Endometrium (tissue), 2 donors: ENCODE data around the gene NMRAL1.

Experiments used
- FAIRE-seq: peaks from 2 replicates; lab custom pipeline; 2012; peaks lifted over from hg19 to GRCh38; lab: Jason Lieb, UNC
- donor health status: control.
- donor health status: control.

NMRAL1 gene

DNA sequence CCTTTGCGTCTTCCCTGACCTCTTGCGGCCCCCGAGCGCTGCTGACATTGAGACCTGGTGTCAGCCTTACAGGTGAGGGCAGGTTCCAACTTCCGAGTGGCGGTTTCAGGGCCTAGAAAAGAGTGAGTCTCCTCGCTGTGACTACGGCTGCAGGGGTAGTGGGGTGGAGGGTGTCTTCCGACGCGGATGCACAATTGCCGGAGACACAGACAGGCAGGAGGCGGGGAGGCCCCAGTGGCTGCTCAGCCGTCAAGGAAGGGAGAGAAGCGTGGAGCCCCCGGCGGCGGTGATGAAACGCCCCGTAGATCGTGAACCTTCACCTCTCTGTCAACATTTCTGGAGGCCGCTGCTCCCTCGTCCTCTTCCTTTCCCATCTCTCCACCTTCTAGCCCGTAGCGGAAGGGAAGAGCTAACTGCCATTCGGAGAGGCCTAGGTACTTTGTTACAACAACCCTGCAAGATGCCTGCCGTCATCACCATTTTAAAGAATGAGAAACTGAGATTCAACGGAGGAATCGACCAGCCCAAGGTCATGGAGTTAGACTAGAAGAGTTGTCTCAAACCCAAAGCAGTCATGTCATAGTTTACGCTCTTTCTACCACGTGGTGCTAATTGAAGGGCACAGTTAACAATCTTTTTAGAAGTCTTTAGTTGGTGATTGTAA is 48.3 kb downstream of the NMRAL1 start:
- no peak for FAIRE-seq

DNA sequence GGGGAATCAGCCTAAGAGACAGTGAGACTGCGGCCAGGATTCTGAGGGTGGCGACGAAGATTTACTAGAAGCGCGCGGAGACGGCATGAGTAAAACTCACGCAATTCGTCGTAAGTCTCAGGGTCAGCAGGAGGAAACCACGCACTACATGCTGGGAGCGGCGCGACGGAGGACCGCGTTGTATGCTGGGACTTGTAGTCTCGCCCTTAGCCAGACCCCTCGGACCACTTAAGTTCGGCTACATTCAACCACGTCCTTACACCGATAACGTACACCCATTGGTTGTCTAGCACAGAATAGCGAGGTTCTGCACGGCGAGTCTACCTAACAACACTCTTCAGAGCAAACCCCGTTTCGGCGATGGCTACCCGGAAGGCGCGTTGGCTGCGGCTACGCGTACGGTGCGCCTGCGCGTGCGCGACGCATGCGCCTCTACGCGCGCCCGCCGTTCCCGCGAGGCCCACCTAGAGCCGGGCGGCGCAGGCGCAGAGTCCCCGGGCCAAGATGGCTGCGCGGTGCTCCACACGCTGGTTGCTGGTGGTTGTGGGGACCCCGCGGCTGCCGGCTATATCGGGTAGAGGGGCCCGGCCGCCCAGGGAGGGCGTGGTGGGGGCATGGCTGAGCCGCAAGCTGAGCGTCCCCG is 48.9 kb downstream of the NMRAL1 start, which contains the start of gene DNAJA3:
DNAJA3 (plus strand) TSS at position 491 of the 643 bp plus-strand sequence; CDS start at position 505, 14 bp downstream.
- FAIRE-seq, result no peak

DNA sequence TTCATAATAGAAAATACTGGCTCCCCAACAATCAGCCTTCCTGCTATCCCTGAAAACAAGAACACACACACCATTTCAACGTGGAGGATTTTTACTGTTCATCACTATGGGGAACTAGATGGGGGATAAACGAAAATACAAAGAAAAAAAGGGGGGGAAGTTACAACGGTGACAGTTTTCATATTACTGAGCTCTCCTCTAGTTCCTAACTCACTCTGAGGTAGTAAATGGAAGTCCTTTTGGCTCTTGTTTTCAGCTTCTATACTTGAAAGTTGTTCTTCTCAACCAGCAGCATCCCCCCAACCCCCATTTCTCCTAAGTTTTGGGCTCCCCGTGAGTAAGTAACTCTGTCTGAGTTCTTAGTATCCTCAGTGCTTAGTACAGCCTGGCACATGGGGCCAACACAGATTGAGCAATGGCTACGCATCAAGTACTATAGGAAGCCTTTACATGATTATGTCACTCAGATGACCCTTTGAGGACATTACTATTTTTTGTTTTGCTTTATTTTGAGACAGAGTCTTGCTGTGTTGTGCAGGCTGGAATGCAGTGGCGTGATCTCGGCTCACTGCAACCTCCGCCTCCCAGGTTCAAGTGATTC is 53.8 kb downstream of the NMRAL1 start:
- FAIRE-seq, result no peak

DNA sequence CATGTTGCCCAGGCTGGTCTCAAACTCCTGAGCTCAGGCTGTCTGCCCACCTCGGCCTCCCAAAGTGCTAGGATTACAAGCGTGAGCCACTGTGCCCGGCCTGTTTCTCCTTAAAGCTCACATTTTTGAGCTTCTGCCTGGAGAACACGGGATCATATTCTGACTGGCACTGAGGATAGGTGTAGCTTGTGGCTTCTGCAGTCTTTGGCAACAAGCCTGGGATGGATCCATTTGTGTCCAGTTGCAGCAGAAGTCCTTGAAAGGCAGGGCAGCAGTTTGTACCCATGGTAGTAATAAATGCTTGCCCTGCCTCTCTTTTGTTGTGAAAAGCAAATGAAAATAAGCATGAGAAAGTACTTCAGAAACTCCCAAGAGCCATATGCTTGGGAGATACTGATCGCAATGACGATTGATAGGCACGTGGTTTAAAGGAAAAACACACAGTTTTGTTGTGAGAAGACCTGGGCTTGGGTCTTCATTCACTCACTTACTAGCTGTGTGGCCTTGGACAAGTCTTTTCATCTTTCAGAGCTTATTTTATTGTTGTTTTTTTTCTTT is 54.9 kb downstream of the NMRAL1 start:
- no peak for FAIRE-seq

DNA sequence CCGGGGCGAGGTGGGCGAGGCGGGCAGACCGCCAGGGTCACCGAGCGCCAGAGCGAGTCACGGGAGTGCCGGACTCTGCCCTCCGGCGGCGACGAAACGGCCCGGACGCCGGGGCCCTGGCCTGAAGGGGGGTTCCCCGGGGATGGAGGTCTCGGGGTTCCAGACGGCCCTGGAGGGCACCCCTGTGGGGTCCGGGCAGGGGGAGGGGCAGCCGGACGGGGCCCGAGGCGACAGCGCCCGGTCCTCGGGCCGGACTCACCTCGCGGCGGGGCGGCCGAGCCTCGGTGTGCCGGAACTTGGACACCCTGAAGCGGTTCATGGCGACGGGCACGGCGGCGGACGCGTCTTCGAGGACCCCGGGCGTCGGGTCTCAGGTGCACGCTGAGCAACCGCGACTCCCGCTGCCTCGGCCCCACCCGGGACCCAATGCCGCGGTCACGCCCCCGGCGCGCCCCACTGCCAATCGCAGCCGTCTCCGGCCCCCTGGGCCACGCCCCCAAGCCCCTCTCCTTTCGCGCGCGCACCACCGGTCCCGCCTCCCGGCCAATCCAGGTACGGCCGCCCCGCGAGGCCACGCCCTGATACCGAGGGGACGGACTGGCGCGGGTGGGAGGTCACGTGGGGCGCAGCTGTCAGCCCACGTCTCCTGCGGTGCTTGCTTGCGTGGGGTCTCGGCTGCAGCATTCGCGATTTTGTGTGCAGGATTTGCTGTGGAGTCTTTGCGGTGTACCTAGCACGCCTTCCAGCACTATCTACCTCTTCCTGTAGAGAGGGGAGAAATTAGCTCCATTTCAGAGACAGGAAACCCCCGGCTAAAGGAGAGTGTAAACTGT is 58.0 kb downstream of the NMRAL1 start, which contains the start of gene CORO7:
CORO7 (minus strand) TSS at position 397 of the 833 bp plus-strand sequence; CDS start at position 319, 78 bp downstream.
- FAIRE-seq, result no peak

DNA sequence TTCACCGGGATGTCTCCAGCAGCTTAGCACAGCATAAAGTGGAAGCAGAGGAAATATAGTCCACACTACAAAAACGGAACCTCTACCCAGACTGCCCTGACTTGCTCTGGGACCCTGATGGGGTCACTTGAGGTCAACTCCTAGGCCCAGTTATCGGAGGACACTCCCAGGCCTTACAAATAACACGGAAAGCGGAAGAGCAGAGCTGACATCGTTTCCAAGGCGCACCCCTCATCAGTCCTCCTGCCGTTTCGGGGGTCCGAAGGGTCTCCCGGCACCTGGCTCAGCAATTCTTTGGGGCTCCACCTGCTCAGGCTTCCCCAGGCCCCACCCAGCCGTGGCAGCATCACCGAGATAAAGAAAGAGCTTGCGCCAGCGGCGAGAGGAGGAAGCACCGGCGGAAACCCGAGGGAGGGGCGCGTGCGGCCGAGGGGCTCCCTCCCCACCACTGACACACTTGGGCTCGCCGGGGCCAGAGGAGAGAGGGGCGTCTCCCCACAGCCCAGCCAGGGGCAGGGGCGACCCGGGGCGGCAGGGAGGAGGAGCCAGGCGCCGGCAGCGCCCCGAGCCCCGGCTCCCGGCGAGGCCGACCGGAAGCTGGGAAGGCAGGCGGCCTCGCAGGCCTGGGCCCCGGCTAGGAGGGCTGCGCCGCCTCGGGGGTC is 58.8 kb downstream of the NMRAL1 start:
- no peak for FAIRE-seq

DNA sequence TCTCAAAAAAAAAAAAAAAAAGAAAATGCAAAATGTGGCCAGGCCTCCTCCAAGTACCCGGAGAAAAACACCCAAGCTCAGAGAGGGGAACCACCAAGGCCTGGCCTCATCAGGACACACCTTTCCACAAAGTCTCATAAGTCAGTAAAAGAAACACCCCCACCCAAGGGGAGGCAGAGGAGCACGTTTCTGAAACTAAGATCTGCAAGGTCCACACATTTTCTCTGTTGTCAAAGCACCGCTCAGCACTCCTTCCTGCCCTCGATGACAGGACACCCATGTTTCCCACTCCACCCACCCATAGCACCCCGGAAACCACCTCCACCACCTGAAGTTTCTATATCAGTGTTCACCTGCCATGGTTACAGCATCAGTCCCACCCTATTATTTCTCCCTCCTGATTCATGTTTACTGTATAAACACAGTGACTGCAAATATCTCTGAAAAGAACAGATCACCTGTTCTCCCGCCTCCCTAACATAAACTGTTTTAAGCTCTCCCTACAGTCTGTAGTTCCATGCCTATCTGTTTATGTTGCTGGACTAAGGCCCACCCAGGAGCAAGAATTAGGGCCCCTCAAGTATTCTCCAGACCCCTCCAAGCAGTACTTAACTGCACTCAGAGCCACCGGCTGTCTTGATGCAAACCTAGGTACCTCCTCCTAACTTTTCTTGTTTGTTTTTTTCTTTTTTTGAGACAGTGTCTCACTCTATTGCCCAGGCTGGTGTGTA is 60.1 kb downstream of the NMRAL1 start:
- no peak for FAIRE-seq

DNA sequence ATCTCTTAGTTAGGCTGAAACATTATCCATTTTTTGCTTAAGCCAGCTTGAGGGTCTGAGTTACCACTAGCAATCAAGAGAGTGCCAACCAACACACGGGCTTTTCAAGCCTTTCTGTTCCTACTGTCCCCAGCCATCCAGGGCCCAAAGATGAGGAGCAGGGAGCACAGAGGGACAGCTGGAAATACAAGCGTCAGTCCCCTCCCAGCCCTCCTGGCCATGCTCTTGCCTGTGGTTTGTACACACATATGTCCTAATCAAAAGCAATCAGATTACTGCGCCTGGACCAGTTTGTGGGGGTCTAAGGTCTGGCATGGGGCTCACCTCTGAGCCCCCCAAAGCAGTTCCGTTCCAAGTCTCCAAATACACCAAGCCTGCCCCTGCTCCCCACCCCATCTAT is 61.6 kb downstream of the NMRAL1 start:
- FAIRE-seq, result no peak

DNA sequence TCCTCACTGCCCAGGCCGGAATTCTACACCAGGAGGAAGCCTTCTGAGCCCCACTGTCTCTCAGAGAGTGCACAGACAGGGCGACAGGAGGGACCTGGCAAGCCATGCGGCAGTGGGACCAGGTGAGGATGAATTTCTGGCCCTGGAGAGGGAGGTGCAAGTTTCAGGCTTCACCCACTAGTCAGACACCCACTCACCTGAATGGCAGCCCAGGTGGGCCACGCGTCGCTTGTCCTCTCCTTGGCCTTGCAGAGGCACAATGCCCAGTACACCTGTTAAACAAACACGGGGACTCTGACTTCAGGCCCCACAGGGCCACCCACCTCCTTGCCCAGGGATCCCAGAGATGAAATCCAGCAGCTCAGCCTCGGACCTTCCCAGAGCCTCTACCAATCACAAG is 62.3 kb downstream of the NMRAL1 start:
- no peak for FAIRE-seq
